Inferior parietal cortex (tissue), 1 donor: Measurements from ENCODE around the gene CRYBA2.

Experiments used
- DNase-seq: peaks from one replicate; pipeline ENCODE4 v3.0.0-alpha.2; 2016; ENCODE audit errors: extremely low spot score

The CRYBA2 gene

GRCh38 chr2:218956039-218956438 is 37.2 kb downstream of the CRYBA2 start:
- no peak for DNase-seq

- peak; percentile 49 for DNase-seq
Observed at GRCh38 chr2:218954541-218955300, 38.5 kb downstream of the CRYBA2 start.

GRCh38 chr2:218953366-218953954 is 39.8 kb downstream of the CRYBA2 start:
- DNase-seq = no peak

GRCh38 chr2:218952160-218952559 is 41.1 kb downstream of the CRYBA2 start:
- no peak for DNase-seq

GRCh38 chr2:218946621-218947020 is 46.6 kb downstream of the CRYBA2 start:
- no peak for DNase-seq

GRCh38 chr2:218944759-218945404 is 48.3 kb downstream of the CRYBA2 start:
- no peak for DNase-seq
